Aorta (tissue), 5 donors: ENCODE results near the gene DEAF1. TPM values are rescaled to one million over a fixed set of nuclear protein-coding genes. Genes with fewer than 3 reads are reported as not detected.
A peak's percentile ranks its signal among the peaks of the same experiment; 100 is the strongest.

Experiments used
- ATAC-seq: fragments of 200-7000 bp; cut with Tn5 transposase; one replicate; pipeline ENCODE4 v1.9.1; 2022; ENCODE audit warnings: moderate library complexity; ENCODE audit not compliant: low FRiP score
- DNase-seq, 2 donors: peaks; one replicate each; pipeline ENCODE4 v3.0.0-alpha.2; 2020
- H3K27ac ChIP-seq, 2 donors: one replicate each; pipeline ENCODE4 v1.5.1; 2013; ENCODE audit warnings: low read length in 2 of 2, mild to moderate bottlenecking in 2 of 2, moderate library complexity in 2 of 2, control low read depth in 1 of 2, inconsistent platforms in 1 of 2, low read depth in 1 of 2
- H3K27me3 ChIP-seq, 2 donors: one replicate each; pipeline ENCODE4 v1.6.1; 2013; ENCODE audit warnings: control low read depth in 1 of 2, low read length in 1 of 2, mild to moderate bottlenecking in 1 of 2, moderate library complexity in 1 of 2; ENCODE audit not compliant: insufficient read depth in 2 of 2, control insufficient read depth in 1 of 2
- H3K36me3 ChIP-seq, 2 donors: one replicate each; pipeline ENCODE4 v1.6.1; 2013; ENCODE audit warnings: control low read depth in 1 of 2, low read length in 1 of 2, mild to moderate bottlenecking in 1 of 2; ENCODE audit not compliant: insufficient read depth in 2 of 2, control insufficient read depth in 1 of 2
- H3K4me1 ChIP-seq, 2 donors: one replicate each; pipeline ENCODE4 v1.6.1; 2013; ENCODE audit warnings: low read length in 2 of 2, control low read depth in 1 of 2, mild to moderate bottlenecking in 1 of 2, moderate library complexity in 1 of 2; ENCODE audit not compliant: insufficient read depth in 2 of 2, control insufficient read depth in 1 of 2
- H3K4me3 ChIP-seq, 2 donors: one replicate each; pipeline ENCODE4 v1.5.1; 2013; ENCODE audit warnings: low read length in 2 of 2, control low read depth in 1 of 2, mild to moderate bottlenecking in 1 of 2
- H3K9me3 ChIP-seq: one replicate; pipeline ENCODE4 v1.6.1; 2013; ENCODE audit warnings: mild to moderate bottlenecking, low read length; ENCODE audit not compliant: control insufficient read depth
- WGBS, 2 donors: extraction: QIAGEN DNeasy Blood & Tissue Kit; methylation state at CpG; one replicate each; pipeline ENCODE4 v1.1.7; 2013; 5-methylcytosine and 5-hydroxymethylcytosine counted together
- intact Hi-C, 2 donors: fragments of 100-400 bp; cut with DNase I; formaldehyde crosslinking; loops; one replicate each; pipeline versions ENCODE4 v1.14.2 to v1.15.0; 2022
- polyA plus RNA-seq, 2 donors: library from polyadenylated mRNA; stranded (reverse); fragments of 200-250 nt; gene quantifications; one replicate each; pipeline ENCODE4 v1.2.3, GENCODE V29; 2013
- total RNA-seq, 2 donors: library from RNA; stranded (reverse); fragmentation: NEBNext Ultra II Directional; extraction: Animal tissue kit (Norgen Biotek cat#: 25700); gene quantifications; one replicate each; pipeline ENCODE4 v1.2.1, GENCODE V29; 2021
- donor health status: healthy with polysubstance abuse.
- donor health status: Bipolar disorder and iron deficiency.
- donor health status: DM: no; HTN: no; CAD: no.
- donor health status: DM: no; HTN: no; CAD: no.
- donor health status: DM: yes; HTN: yes; CAD: no.

Gene DEAF1
- total and polyA plus RNA-seq, 4 donors, result 15.7 to 59.5 (median 42.6) TPM

DNA sequence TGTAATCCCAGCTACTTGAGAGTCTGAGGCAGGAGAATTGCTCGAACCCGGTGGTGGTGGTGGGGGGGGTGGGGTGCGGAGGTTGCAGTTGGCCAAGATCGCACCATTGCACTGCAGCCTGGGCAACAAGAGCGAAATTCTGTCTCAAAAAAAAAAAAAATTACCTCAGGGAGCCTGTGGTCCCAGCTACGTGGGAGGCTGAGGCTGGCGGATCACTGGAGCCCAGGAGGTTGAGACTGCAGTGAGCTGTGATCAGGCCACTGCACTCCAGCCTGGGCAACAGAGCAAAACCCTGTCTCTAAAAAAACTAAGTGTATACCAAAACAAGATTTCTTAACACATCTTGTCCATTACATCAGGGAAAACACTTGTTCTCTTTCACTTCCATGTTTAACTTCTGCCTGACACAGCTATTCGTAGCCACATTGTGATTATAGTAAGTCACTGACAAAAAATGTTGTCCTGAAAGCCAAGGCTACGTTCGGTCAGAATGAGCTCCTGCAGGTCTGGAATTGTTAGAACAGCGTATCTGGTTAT lies 2.0 kb upstream of the DEAF1 start:
- H3K27me3 ChIP-seq, result no peaks in the 10 kb centered on the region
- ATAC-seq (no peak), DNase-seq (peak in 1 of 2 donors; percentile 59)
- WGBS, 2 donors, result 22 to 27% methylated on average over 11 of the region's 11 CpGs
- H3K27ac ChIP-seq, result peak overlapping the region in 1 of 2 donors; percentile 6
- H3K4me1 ChIP-seq, result no peaks in the 10 kb centered on the region
- H3K36me3 ChIP-seq, result no peaks in the 10 kb centered on the region
- no peak overlapping the region for H3K4me3 ChIP-seq
- intact Hi-C loops, result loop anchor here in 1 of 2 donors (2.0 kb wide), 1 partner anchor 32 kb away; no protein-coding TSS in a partner anchor
- no peaks in the 10 kb centered on the region for H3K9me3 ChIP-seq

- Histone ChIP-seq H3K27ac (peak within 1 kb of the TSS; percentile 83 to 92), H3K27me3 (no peaks in the 10 kb centered on the region), H3K9me3 (no peaks in the 10 kb centered on the region), H3K36me3 (no peaks in the 10 kb centered on the region), H3K4me1 (no peaks in the 10 kb centered on the region), H3K4me3 (peak within 1 kb of the TSS; percentile 54 to 72)
- DNase-seq (peak; percentile 100), ATAC-seq (peak; percentile 96)
- WGBS, 2 donors, result 1% methylated on average over 58 to 101 of the region's 101 CpGs
- intact Hi-C loops, result loop anchor here in 1 of 2 donors (2.0 kb wide), 1 partner anchor 33 kb away; no protein-coding TSS in a partner anchor
Measured at GRCh38 chr11:695538-696248, 671 bp upstream of the DEAF1 start, which contains the start of gene TMEM80. Gene TMEM80 (plus strand): TSS chr11:695816. CDS start chr11:695828, 12 bp downstream.

- Histone ChIP-seq H3K9me3 (no peaks in the 10 kb centered on the region), H3K27me3 (no peaks in the 10 kb centered on the region), H3K4me3 (peak overlapping the region; percentile 23 to 39), H3K27ac (peak overlapping the region; percentile 83 to 92), H3K4me1 (no peaks in the 10 kb centered on the region), H3K36me3 (no peaks in the 10 kb centered on the region)
- no peak for DNase-seq
- intact Hi-C loops, result no loop called here
- WGBS, 2 donors, result 0% methylated on average over 23 to 25 of the region's 25 CpGs
- no peak for ATAC-seq
Measured at GRCh38 chr11:695288-695537, 191 bp upstream of the DEAF1 start.

- no peak overlapping the region for H3K4me3 ChIP-seq
- H3K27ac ChIP-seq, result no peak overlapping the region
- H3K36me3 ChIP-seq, result no peaks in the 10 kb centered on the region
- H3K4me1 ChIP-seq, result no peaks in the 10 kb centered on the region
- intact Hi-C loops, result no loop called here
- H3K27me3 ChIP-seq, result no peaks in the 10 kb centered on the region
- ATAC-seq (no peak), DNase-seq (peak in 1 of 2 donors; percentile 78)
- H3K9me3 ChIP-seq, result no peaks in the 10 kb centered on the region
- WGBS, 2 donors, result 75% methylated on average over 15 of the region's 15 CpGs
Measured at GRCh38 chr11:693887-694562, 997 bp downstream of the DEAF1 start.

DNA sequence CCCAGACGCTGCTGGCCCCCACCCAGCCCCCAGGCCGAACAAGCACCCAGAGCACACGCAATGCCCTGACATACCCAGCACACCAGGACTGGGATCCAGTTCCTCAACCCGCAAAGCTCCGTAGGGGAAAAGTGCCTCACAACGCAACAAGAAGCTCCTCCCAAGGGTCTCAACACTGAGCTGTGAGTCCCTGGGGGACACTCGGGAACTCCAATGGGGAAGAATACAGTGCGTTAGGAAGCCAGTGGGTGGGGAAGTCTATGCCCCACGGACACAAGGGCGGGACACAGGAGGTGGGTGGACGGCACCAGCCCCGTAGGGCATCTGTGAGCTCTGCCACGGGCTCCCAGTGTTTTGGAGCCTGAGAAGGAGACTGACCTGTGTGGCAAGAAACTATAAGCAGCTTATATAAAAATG lies 1.6 kb downstream of the DEAF1 start:
- no peak overlapping the region for H3K4me3 ChIP-seq
- ATAC-seq, result no peak
- no peaks in the 10 kb centered on the region for H3K9me3 ChIP-seq
- no peak for DNase-seq
- H3K4me1 ChIP-seq, result no peaks in the 10 kb centered on the region
- intact Hi-C loops, result no loop called here
- H3K36me3 ChIP-seq, result no peaks in the 10 kb centered on the region
- WGBS, 2 donors, result 31 to 43% methylated on average over 13 of the region's 13 CpGs
- no peak overlapping the region for H3K27ac ChIP-seq
- no peaks in the 10 kb centered on the region for H3K27me3 ChIP-seq

- Histone ChIP-seq H3K4me1 (no peaks in the 10 kb centered on the region), H3K27me3 (no peaks in the 10 kb centered on the region), H3K4me3 (no peak overlapping the region), H3K9me3 (no peaks in the 10 kb centered on the region), H3K36me3 (no peaks in the 10 kb centered on the region), H3K27ac (no peak overlapping the region)
- WGBS, 2 donors, result 85 to 86% methylated on average over 23 of the region's 23 CpGs
- DNase-seq (no peak), ATAC-seq (no peak)
- intact Hi-C loops, result no loop called here
Measured at GRCh38 chr11:692824-693414, 2.1 kb downstream of the DEAF1 start.

DNA sequence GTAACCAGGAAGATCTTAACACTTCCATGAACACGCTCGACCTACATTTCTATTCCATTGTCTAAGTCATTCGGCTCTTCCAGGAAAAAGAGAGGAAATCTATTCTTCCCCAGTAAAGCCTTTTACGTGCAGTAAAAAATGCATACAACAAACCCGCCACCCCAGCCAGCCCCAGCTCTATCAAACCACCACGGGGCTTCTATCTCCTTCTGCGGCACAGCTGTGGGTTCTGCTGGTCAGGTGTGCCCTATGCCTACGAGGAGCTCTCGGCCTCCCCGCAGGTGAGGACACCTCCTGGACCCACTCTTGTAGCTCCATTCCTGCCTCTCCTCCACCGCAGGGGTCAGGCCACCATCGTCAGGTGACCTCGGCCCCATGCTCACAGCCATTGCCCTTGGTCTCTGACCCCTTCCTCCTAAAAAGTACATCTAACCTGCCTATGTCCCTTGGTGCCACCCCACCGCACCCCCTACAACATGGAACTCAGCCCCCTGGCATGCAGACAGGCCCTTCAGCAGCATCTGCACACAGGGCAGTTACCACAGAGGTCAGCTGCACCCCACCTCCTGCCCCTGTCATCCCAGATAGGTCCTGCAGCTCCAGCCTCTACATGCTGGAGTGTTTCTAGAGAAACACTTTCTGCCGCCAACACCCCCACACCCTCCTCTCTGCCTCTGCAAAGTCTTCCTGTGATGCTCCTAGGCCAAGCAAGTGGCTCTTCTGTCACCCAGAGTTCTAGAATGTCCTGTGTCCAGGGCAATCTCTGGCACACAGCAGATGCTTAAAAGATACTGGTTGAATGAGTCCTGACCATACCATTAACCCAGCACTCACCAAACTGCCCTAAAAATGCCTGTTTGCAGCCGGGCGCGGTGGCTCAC lies 3.1 kb downstream of the DEAF1 start:
- intact Hi-C loops, result no loop called here
- ATAC-seq, result no peak
- H3K36me3 ChIP-seq, result peaks cover 0 to 3% of the 10 kb centered on the region in 2 donors
- no peaks in the 10 kb centered on the region for H3K27me3 ChIP-seq
- no peak overlapping the region for H3K4me3 ChIP-seq
- no peaks in the 10 kb centered on the region for H3K4me1 ChIP-seq
- DNase-seq, result no peak
- WGBS, 2 donors, result 90 to 91% methylated on average over 18 of the region's 18 CpGs
- no peaks in the 10 kb centered on the region for H3K9me3 ChIP-seq
- no peak overlapping the region for H3K27ac ChIP-seq
